HCT116 (cell line): ENCODE measurements around the gene SLC22A2.

Source experiments
- ATF3 ChIP-seq: IDR thresholded peaks from 2 replicates; pipeline ENCODE4 v1.6.1; 2012
- CEBPB ChIP-seq: IDR thresholded peaks from 2 replicates; pipeline ENCODE4 v1.6.1; 2012; ENCODE audit warnings: low read depth
- CTCF ChIP-seq, 3 experiments: fragments of 200-600 bp in 1 of 3; sonication (generic) in 1 of 3; IDR thresholded peaks in 2 of 3; conservative IDR thresholded peaks in 1 of 3; 2 replicates each; pipeline ENCODE4 v1.5.1; 2012 to 2017; ENCODE audit warnings: low read depth in 2 of 3, low read length in 2 of 3, antibody characterized with exemption in 1 of 3, borderline replicate concordance in 1 of 3, control low read depth in 1 of 3, mild to moderate bottlenecking in 1 of 3, mixed read lengths in 1 of 3, mixed run types in 1 of 3, moderate library complexity in 1 of 3; ENCODE audit not compliant: insufficient read depth in 1 of 3
- EZH2 ChIP-seq: fragments of 200-600 bp; sonication (generic); IDR thresholded peaks from 2 replicates; pipeline ENCODE4 v1.6.1; 2017; ENCODE audit warnings: antibody characterized with exemption, mixed run types
- EZH2phosphoT487 ChIP-seq: fragments of 200-600 bp; IDR thresholded peaks from 2 replicates; pipeline ENCODE4 v1.6.1; 2018; ENCODE audit warnings: antibody characterized with exemption, borderline replicate concordance
- JUND ChIP-seq: IDR thresholded peaks from 2 replicates; pipeline ENCODE4 v1.6.1; 2012
- MAX ChIP-seq: IDR thresholded peaks from 2 replicates; pipeline ENCODE4 v1.6.1; 2012
- POLR2A ChIP-seq: IDR thresholded peaks from 2 replicates; pipeline ENCODE4 v1.7.0; 2011; ENCODE audit warnings: borderline replicate concordance; ENCODE audit not compliant: insufficient read depth, insufficient read length; ENCODE audit errors: extremely low read depth
- POLR2AphosphoS5 ChIP-seq: IDR thresholded peaks from 2 replicates; pipeline ENCODE4 v1.6.1; 2011; ENCODE audit warnings: mild to moderate bottlenecking, low read depth, low read length, moderate library complexity
- RAD21 ChIP-seq: IDR thresholded peaks from 2 replicates; pipeline ENCODE4 v1.6.1; 2012; ENCODE audit warnings: low read depth, mild to moderate bottlenecking
- REST ChIP-seq: IDR thresholded peaks from 2 replicates; pipeline ENCODE4 v1.6.1; 2012; ENCODE audit warnings: low read depth
- TCF7L2 ChIP-seq: IDR thresholded peaks from 2 replicates; pipeline ENCODE4 v1.7.0; 2011; ENCODE audit warnings: borderline replicate concordance, inconsistent platforms; ENCODE audit not compliant: insufficient read depth, insufficient read length; ENCODE audit errors: extremely low read depth
- ZBTB33 ChIP-seq: IDR thresholded peaks from 2 replicates; pipeline ENCODE4 v1.6.1; 2011; ENCODE audit warnings: mild to moderate bottlenecking, low read length, moderate library complexity; ENCODE audit not compliant: insufficient replicate concordance; ENCODE audit errors: extremely low read depth
- ZNF274 ChIP-seq: fragments of 200-500 bp; sonication (Bioruptor generic); IDR thresholded peaks from 2 replicates; pipeline ENCODE4 v1.6.1; 2014; ENCODE audit warnings: mild to moderate bottlenecking, low read depth, low read length, inconsistent platforms

GRCh38 chr6:160190081-160190480 lies 68.5 kb downstream of the SLC22A2 start:
- TF ChIP-seq CTCF (IDR thresholded peaks at IDR 0.05 in 2 of 3, conservative IDR thresholded peaks at IDR 0.05 in 1 of 3; ENCODE audit: borderline replicate concordance in 1 of 3, insufficient read depth in 1 of 3, low read depth in 2 of 3, low read length in 2 of 3) = no peak
- no peak for TF ChIP-seq POLR2AphosphoS5
- no peak for TF ChIP-seq EZH2
- no peak for TF ChIP-seq POLR2A
- TF ChIP-seq ZBTB33 = no peak
- TF ChIP-seq CEBPB = no peak
- no peak for TF ChIP-seq EZH2phosphoT487
- TF ChIP-seq MAX = no peak
- no peak for TF ChIP-seq TCF7L2
- no peak for TF ChIP-seq RAD21
- no peak for TF ChIP-seq JUND
- no peak for TF ChIP-seq REST
- TF ChIP-seq ZNF274 = no peak
- TF ChIP-seq ATF3 = no peak
